ENCODE data around the gene COBL. TPM values are rescaled to one million over a fixed set of nuclear protein-coding genes. Genes with fewer than 3 reads are reported as not detected.

Gene COBL
- total and polyA plus RNA-seq, 2 experiments from 2014 or later: 0.07 to 0.69 TPM

- Histone ChIP-seq H3K36me3 (no peaks in the 10 kb centered on the region), H3K4me1 (ENCODE audit: low read depth) (no peaks in the 10 kb centered on the region), H3K27ac (no peak overlapping the region), H3K4me3 (no peak overlapping the region), H3K27me3 (no peaks in the 10 kb centered on the region), H3K9me3 (ENCODE audit: low read depth) (no peaks in the 10 kb centered on the region)
- no peak for TF ChIP-seq CTCF (IDR thresholded peaks at IDR 0.05; ENCODE audit: low read depth, low read length)
- no peak for DNase-seq (ENCODE audit: low read depth in 1 of 2, low spot score in 1 of 2)
Measured at GRCh38 chr7:51175316-51175991, 141.2 kb downstream of the COBL start.

- no peaks in the 10 kb centered on the region for H3K9me3 ChIP-seq (ENCODE audit: low read depth)
- DNase-seq (ENCODE audit: low read depth in 1 of 2, low spot score in 1 of 2): no peak
- H3K4me1 ChIP-seq (ENCODE audit: low read depth): no peaks in the 10 kb centered on the region
- no peaks in the 10 kb centered on the region for H3K27me3 ChIP-seq
- no peaks in the 10 kb centered on the region for H3K36me3 ChIP-seq
- H3K27ac ChIP-seq: no peak overlapping the region
- H3K4me3 ChIP-seq: no peak overlapping the region
- no peak for TF ChIP-seq CTCF (IDR thresholded peaks at IDR 0.05; ENCODE audit: low read depth, low read length)
Measured at GRCh38 chr7:51165337-51165736, 151.3 kb downstream of the COBL start.

GRCh38 chr7:51162724-51163329 lies 153.8 kb downstream of the COBL start:
- Histone ChIP-seq H3K9me3 (ENCODE audit: low read depth) (no peaks in the 10 kb centered on the region), H3K4me3 (no peak overlapping the region), H3K36me3 (no peaks in the 10 kb centered on the region), H3K4me1 (ENCODE audit: low read depth) (no peaks in the 10 kb centered on the region), H3K27me3 (no peaks in the 10 kb centered on the region), H3K27ac (no peak overlapping the region)
- DNase-seq (ENCODE audit: low read depth in 1 of 2, low spot score in 1 of 2): peak; percentile 90
- TF ChIP-seq CTCF (IDR thresholded peaks at IDR 0.05; ENCODE audit: low read depth, low read length): peak; percentile 93

- H3K9me3 ChIP-seq (ENCODE audit: low read depth): no peaks in the 10 kb centered on the region
- no peak for TF ChIP-seq CTCF (IDR thresholded peaks at IDR 0.05; ENCODE audit: low read depth, low read length)
- no peaks in the 10 kb centered on the region for H3K36me3 ChIP-seq
- DNase-seq (ENCODE audit: low read depth in 1 of 2, low spot score in 1 of 2): no peak
- no peak overlapping the region for H3K27ac ChIP-seq
- no peaks in the 10 kb centered on the region for H3K27me3 ChIP-seq
- H3K4me1 ChIP-seq (ENCODE audit: low read depth): no peaks in the 10 kb centered on the region
- no peak overlapping the region for H3K4me3 ChIP-seq
Measured at GRCh38 chr7:51161937-51162336, 154.7 kb downstream of the COBL start.

GRCh38 chr7:51160990-51161615 lies 155.5 kb downstream of the COBL start:
- no peaks in the 10 kb centered on the region for H3K9me3 ChIP-seq (ENCODE audit: low read depth)
- DNase-seq (ENCODE audit: low read depth in 1 of 2, low spot score in 1 of 2): peak; percentile 81 to 87

More at GRCh38 chr7:51160990-51161615, 155.5 kb downstream of the COBL start:
- Histone ChIP-seq H3K27ac (no peak overlapping the region), H3K27me3 (no peaks in the 10 kb centered on the region), H3K36me3 (no peaks in the 10 kb centered on the region), H3K4me3 (no peak overlapping the region), H3K4me1 (ENCODE audit: low read depth) (no peaks in the 10 kb centered on the region)
- peak; percentile 95 for TF ChIP-seq CTCF (IDR thresholded peaks at IDR 0.05; ENCODE audit: low read depth, low read length)
